T-helper 1 cell treated with Interleukin-12 subunit alpha and Interleukin-12 subunit beta and Interleukin-4 antibody, amounts not matched to agents 30 μg/mL and 1 μg/mL, for 36 hours (primary cell): ENCODE results near the gene COL6A3.

Source experiments
- H3K27ac Mint-ChIP-seq: one replicate; pipeline ENCODE4 v1.8.0; 2021; ENCODE audit warnings: mild to moderate bottlenecking, mixed read lengths
- H3K27me3 Mint-ChIP-seq: one replicate; pipeline ENCODE4 v1.8.0; 2021; ENCODE audit warnings: low read depth, mixed read lengths
- H3K36me3 Mint-ChIP-seq: one replicate; pipeline ENCODE4 v1.8.0; 2021; ENCODE audit warnings: low read depth, mixed read lengths
- H3K4me1 Mint-ChIP-seq: one replicate; pipeline ENCODE4 v1.8.0; 2021; ENCODE audit warnings: low read depth, mixed read lengths
- H3K4me3 Mint-ChIP-seq: one replicate; pipeline ENCODE4 v1.8.0; 2021; ENCODE audit warnings: mild to moderate bottlenecking, moderate library complexity, mixed read lengths
- H3K9me3 Mint-ChIP-seq: one replicate; pipeline ENCODE4 v1.8.0; 2021; ENCODE audit warnings: mixed read lengths

COL6A3 gene

GRCh38 chr2:237393523-237393922, 20.4 kb downstream of the COL6A3 start:
- H3K4me3 Mint-ChIP-seq: no peak overlapping the region
- no peaks in the 10 kb centered on the region for H3K36me3 Mint-ChIP-seq
- no peak overlapping the region for H3K27ac Mint-ChIP-seq
- H3K27me3 Mint-ChIP-seq: peaks cover 17% of the 10 kb centered on the region
- no peaks in the 10 kb centered on the region for H3K4me1 Mint-ChIP-seq
- no peaks in the 10 kb centered on the region for H3K9me3 Mint-ChIP-seq

DNA sequence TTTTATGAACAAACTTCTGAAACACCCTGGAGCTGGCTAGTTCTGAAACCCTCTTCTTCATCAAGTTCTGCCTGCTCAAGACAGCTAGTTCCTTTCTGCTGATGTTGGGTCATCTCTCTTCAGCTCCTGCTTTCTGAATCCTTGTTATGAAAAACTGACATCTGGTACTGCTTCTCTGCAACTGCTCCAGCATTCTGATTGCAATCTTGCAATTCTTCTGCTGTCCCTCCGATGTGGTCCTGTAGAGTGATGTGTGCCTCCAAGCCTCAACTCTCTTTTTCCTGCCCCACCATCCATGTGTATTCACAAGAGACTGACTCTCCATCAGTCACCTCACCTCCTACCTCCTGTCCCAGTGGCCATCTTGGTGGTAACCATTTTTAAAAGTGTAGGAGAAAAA, 21.8 kb downstream of the COL6A3 start:
- H3K27me3 Mint-ChIP-seq: peaks cover 16% of the 10 kb centered on the region
- H3K27ac Mint-ChIP-seq: no peak overlapping the region
- H3K4me3 Mint-ChIP-seq: no peak overlapping the region
- H3K4me1 Mint-ChIP-seq: no peaks in the 10 kb centered on the region
- H3K9me3 Mint-ChIP-seq: no peaks in the 10 kb centered on the region
- no peaks in the 10 kb centered on the region for H3K36me3 Mint-ChIP-seq

DNA sequence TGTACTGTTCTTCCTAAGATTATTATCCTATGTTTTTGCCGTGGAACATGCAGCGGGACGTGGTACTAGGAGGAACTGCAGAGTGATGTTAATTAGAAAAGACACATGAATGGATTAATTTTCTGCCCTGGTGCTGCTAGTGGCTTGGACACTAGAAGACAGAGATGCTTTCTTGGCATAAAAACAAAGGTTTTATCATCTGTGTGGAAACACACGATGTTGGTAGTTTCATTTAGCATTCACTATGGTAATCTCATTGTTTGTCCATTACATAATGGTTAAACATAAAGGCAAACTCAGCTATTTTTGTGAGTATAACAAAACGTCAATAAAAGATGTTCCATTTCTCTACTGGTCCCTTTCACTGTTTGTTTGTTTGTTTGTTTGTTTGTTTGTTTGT, 22.8 kb downstream of the COL6A3 start:
- Mint-ChIP-seq H3K4me3 (no peak overlapping the region), H3K27ac (no peak overlapping the region), H3K27me3 (peaks cover 6% of the 10 kb centered on the region), H3K4me1 (no peaks in the 10 kb centered on the region), H3K36me3 (no peaks in the 10 kb centered on the region), H3K9me3 (no peaks in the 10 kb centered on the region)

GRCh38 chr2:237390235-237390634, 23.7 kb downstream of the COL6A3 start:
- Mint-ChIP-seq H3K27ac (no peak overlapping the region), H3K4me1 (no peaks in the 10 kb centered on the region), H3K27me3 (peaks cover 5% of the 10 kb centered on the region), H3K36me3 (no peaks in the 10 kb centered on the region), H3K9me3 (no peaks in the 10 kb centered on the region), H3K4me3 (no peak overlapping the region)

- Mint-ChIP-seq H3K36me3 (no peaks in the 10 kb centered on the region), H3K27me3 (peaks cover 9% of the 10 kb centered on the region), H3K27ac (no peak overlapping the region), H3K4me1 (no peaks in the 10 kb centered on the region), H3K9me3 (no peaks in the 10 kb centered on the region), H3K4me3 (no peak overlapping the region)
These were observed 24.1 kb downstream of the COL6A3 start for GRCh38 chr2:237389831-237390230.

DNA sequence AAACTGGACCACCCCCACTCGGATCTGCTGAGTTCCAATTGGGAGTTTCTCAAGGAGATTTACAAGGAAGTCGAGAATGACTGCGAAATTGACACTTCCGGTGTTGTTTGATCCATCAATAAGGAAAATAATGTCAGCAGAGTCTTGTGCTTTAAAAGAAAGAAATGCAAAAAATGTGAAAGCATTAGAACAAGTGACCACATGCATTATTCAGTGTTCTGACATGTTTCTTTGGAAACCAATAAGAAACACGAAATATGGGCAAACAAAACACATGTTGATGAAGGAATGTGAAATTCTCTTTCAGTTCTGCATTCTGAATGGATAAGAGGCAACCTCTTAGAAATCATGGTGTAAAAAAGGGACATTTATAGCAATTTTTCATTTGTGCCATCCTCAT, 25.9 kb downstream of the COL6A3 start:
- peaks cover 13% of the 10 kb centered on the region for H3K27me3 Mint-ChIP-seq
- no peaks in the 10 kb centered on the region for H3K9me3 Mint-ChIP-seq
- no peaks in the 10 kb centered on the region for H3K4me1 Mint-ChIP-seq
- no peak overlapping the region for H3K4me3 Mint-ChIP-seq
- H3K27ac Mint-ChIP-seq: no peak overlapping the region
- no peaks in the 10 kb centered on the region for H3K36me3 Mint-ChIP-seq

DNA sequence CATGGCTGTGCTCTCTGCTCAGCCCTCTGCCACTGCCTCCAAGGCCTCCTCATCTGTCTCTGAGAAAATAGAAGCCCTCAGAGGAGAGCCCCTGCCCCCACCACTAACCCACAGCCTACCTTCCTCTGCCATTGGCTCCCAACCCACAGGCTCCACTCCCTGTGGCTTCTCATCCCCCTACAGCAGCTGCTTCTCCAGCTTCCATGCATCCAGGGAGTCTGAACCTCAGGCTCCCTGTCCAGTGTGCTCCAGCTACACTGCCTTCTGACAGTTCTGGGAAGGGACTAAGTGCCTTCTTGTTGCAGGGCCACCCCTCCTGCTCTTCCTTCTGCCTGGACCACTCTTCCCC, 29.3 kb downstream of the COL6A3 start:
- H3K9me3 Mint-ChIP-seq: no peaks in the 10 kb centered on the region
- H3K4me1 Mint-ChIP-seq: no peaks in the 10 kb centered on the region
- peaks cover 8% of the 10 kb centered on the region for H3K27me3 Mint-ChIP-seq
- no peak overlapping the region for H3K4me3 Mint-ChIP-seq
- H3K27ac Mint-ChIP-seq: no peak overlapping the region
- H3K36me3 Mint-ChIP-seq: no peaks in the 10 kb centered on the region

DNA sequence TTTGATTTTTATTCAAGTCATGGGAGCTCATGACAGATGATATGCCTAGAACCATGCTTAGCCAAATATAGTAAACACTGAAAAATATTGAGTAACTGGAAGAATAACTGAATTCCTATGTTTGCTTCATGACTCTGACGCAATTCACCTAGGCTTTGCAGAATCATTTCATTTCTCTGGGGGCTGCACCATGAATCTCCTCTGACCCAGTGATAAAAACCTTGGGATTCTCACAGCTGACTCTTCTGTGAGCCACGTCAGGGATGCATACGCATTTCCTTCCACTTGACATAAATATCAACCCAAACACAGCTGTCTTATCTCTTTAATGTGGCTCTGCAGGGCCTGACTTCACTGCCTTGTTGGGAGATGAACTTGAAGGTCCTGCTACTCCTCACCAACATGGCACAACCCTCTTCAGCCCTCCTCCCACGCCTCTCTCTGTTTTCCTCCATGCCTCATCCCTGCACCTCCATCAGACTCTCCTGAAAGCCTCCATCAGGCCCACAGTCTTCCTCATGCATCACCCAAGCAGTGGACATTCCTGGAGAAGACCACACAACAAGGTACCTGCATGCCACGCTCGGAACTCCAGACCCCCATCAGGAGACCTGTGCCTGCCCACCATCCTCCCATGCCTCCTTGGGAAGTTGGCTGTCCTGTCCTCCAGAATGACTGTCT, 29.8 kb downstream of the COL6A3 start:
- no peaks in the 10 kb centered on the region for H3K4me1 Mint-ChIP-seq
- no peak overlapping the region for H3K4me3 Mint-ChIP-seq
- no peaks in the 10 kb centered on the region for H3K9me3 Mint-ChIP-seq
- H3K27me3 Mint-ChIP-seq: peaks cover 8% of the 10 kb centered on the region
- H3K27ac Mint-ChIP-seq: no peak overlapping the region
- H3K36me3 Mint-ChIP-seq: no peaks in the 10 kb centered on the region

DNA sequence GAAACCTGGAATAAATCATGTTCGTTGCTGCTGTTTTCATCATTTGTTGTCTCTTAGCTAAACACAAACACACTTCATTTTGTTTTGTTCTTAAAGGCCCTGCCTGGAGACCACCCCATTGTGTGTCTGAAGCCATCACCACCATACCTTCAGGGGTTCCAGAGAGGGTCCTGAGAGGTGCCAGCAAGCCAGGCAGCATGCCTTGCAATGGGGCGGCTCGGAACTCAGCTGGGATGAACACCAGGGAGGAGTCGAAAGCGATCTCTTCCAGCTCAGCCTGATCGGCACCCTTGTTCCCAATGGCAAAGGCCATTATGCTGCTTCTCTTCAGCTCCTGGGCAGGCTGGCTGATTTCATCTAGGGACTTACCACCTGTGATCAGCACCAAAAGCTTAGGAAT, 33.2 kb downstream of the COL6A3 start:
- no peak overlapping the region for H3K27ac Mint-ChIP-seq
- no peaks in the 10 kb centered on the region for H3K36me3 Mint-ChIP-seq
- peaks cover 8% of the 10 kb centered on the region for H3K27me3 Mint-ChIP-seq
- no peak overlapping the region for H3K4me3 Mint-ChIP-seq
- H3K4me1 Mint-ChIP-seq: no peaks in the 10 kb centered on the region
- no peaks in the 10 kb centered on the region for H3K9me3 Mint-ChIP-seq

DNA sequence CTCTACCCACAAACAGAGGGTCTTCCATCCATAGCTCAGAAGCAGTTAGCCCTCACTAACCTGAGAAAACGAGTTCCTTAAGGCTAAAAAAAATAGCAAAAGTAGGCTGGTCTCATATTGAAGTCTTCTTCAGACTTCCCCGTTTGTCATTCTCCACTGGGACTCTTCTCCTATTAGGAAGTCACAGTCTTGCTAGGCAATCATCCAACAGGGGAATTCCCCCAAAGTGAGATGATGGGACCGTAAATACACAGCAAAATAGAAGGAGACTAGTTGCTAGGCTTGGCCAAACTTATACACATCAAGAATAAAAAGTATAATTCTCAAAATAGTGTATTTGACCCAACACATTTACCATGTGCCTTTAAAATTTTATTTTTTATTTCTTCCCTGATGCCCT, 34.3 kb downstream of the COL6A3 start:
- H3K9me3 Mint-ChIP-seq: no peaks in the 10 kb centered on the region
- H3K36me3 Mint-ChIP-seq: no peaks in the 10 kb centered on the region
- H3K4me1 Mint-ChIP-seq: no peaks in the 10 kb centered on the region
- H3K27me3 Mint-ChIP-seq: peaks cover 3% of the 10 kb centered on the region
- no peak overlapping the region for H3K4me3 Mint-ChIP-seq
- no peak overlapping the region for H3K27ac Mint-ChIP-seq

- H3K27ac Mint-ChIP-seq: no peak overlapping the region
- H3K4me3 Mint-ChIP-seq: no peak overlapping the region
- H3K27me3 Mint-ChIP-seq: no peaks in the 10 kb centered on the region
- H3K4me1 Mint-ChIP-seq: no peaks in the 10 kb centered on the region
- no peaks in the 10 kb centered on the region for H3K36me3 Mint-ChIP-seq
- H3K9me3 Mint-ChIP-seq: no peaks in the 10 kb centered on the region
These were observed 35.3 kb downstream of the COL6A3 start for GRCh38 chr2:237378650-237379049.

GRCh38 chr2:237374284-237375060, 39.5 kb downstream of the COL6A3 start:
- no peaks in the 10 kb centered on the region for H3K36me3 Mint-ChIP-seq
- H3K9me3 Mint-ChIP-seq: no peaks in the 10 kb centered on the region
- H3K27me3 Mint-ChIP-seq: no peaks in the 10 kb centered on the region
- no peak overlapping the region for H3K4me3 Mint-ChIP-seq
- no peak overlapping the region for H3K27ac Mint-ChIP-seq
- no peaks in the 10 kb centered on the region for H3K4me1 Mint-ChIP-seq

- H3K27me3 Mint-ChIP-seq: no peaks in the 10 kb centered on the region
- no peak overlapping the region for H3K4me3 Mint-ChIP-seq
- H3K4me1 Mint-ChIP-seq: no peaks in the 10 kb centered on the region
- H3K9me3 Mint-ChIP-seq: no peaks in the 10 kb centered on the region
- H3K36me3 Mint-ChIP-seq: no peaks in the 10 kb centered on the region
- H3K27ac Mint-ChIP-seq: no peak overlapping the region
These were observed 42.1 kb downstream of the COL6A3 start for GRCh38 chr2:237371856-237372255.

GRCh38 chr2:237365671-237366070, 48.3 kb downstream of the COL6A3 start:
- H3K4me3 Mint-ChIP-seq: no peak overlapping the region
- no peaks in the 10 kb centered on the region for H3K4me1 Mint-ChIP-seq
- H3K27ac Mint-ChIP-seq: no peak overlapping the region
- H3K36me3 Mint-ChIP-seq: no peaks in the 10 kb centered on the region
- H3K9me3 Mint-ChIP-seq: no peaks in the 10 kb centered on the region
- no peaks in the 10 kb centered on the region for H3K27me3 Mint-ChIP-seq

GRCh38 chr2:237364655-237365054, 49.3 kb downstream of the COL6A3 start:
- Mint-ChIP-seq H3K27ac (no peak overlapping the region), H3K9me3 (no peaks in the 10 kb centered on the region), H3K36me3 (no peaks in the 10 kb centered on the region), H3K27me3 (no peaks in the 10 kb centered on the region), H3K4me1 (no peaks in the 10 kb centered on the region), H3K4me3 (no peak overlapping the region)
